ENCODE data around the gene HMGB1.

HMGB1 gene

DNA sequence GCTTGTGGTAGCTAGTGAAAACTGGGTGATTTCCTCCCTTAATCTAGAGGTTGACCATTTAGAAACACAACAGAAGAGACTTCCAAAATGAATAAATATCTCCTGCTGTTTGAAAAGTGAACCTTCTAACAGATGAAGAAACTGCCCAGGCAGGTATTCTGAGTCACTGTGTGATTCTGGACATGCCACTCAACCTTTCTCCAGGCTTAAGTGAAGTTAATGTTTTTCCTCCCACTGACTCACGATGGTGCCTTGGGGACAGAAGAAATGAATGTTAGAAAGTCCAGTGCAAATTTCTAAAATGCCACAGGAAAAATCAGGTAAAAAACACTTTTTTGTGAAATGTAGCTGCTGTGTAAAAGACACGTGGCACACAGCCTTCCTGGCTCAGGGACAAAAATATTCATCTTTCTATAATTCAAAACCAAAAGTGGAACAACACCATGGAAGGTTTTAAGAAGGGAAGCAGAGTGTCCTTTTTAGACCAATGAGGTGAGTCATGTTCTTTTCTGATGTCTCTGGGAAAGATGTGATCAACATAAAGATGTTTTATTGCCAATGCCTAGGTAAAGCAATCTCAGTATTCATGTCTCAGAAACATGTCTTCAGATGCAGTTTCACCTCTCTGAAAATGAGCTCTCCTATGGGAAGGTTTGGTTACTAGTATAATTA, 34.3 kb downstream of the HMGB1 start:
- TF ChIP-seq REST (IDR thresholded peaks at IDR 0.05; ENCODE audit: insufficient read depth in 1 of 2, low read depth in 2 of 2, low read length in 2 of 2) (no peak), POLR2AphosphoS5 (IDR thresholded peaks at IDR 0.05; ENCODE audit: low read depth, low read length) (no peak), SIN3A (IDR thresholded peaks at IDR 0.05; ENCODE audit: borderline replicate concordance, insufficient read depth, low read length) (no peak), TAF1 (IDR thresholded peaks at IDR 0.05; ENCODE audit: borderline replicate concordance, insufficient read depth, low read length) (no peak), FOXP2 (optimal IDR thresholded peaks at IDR 0.05; ENCODE audit: borderline replicate concordance, extremely low read depth, extremely low read length, insufficient read depth) (no peak)

GRCh38 chr13:30429721-30430694, 35.7 kb downstream of the HMGB1 start:
- TF ChIP-seq TAF1 (IDR thresholded peaks at IDR 0.05; ENCODE audit: borderline replicate concordance, insufficient read depth, low read length) (no peak), POLR2AphosphoS5 (IDR thresholded peaks at IDR 0.05; ENCODE audit: low read depth, low read length) (no peak), REST (IDR thresholded peaks at IDR 0.05; ENCODE audit: insufficient read depth in 1 of 2, low read depth in 2 of 2, low read length in 2 of 2) (no peak), SIN3A (IDR thresholded peaks at IDR 0.05; ENCODE audit: borderline replicate concordance, insufficient read depth, low read length) (no peak), FOXP2 (optimal IDR thresholded peaks at IDR 0.05; ENCODE audit: borderline replicate concordance, extremely low read depth, extremely low read length, insufficient read depth) (no peak)

- no peak for TF ChIP-seq FOXP2 (optimal IDR thresholded peaks at IDR 0.05; ENCODE audit: borderline replicate concordance, extremely low read depth, extremely low read length, insufficient read depth)
- no peak for TF ChIP-seq SIN3A (IDR thresholded peaks at IDR 0.05; ENCODE audit: borderline replicate concordance, insufficient read depth, low read length)
- no peak for TF ChIP-seq POLR2AphosphoS5 (IDR thresholded peaks at IDR 0.05; ENCODE audit: low read depth, low read length)
- TF ChIP-seq REST (IDR thresholded peaks at IDR 0.05; ENCODE audit: insufficient read depth in 1 of 2, low read depth in 2 of 2, low read length in 2 of 2) = no peak
- TF ChIP-seq TAF1 (IDR thresholded peaks at IDR 0.05; ENCODE audit: borderline replicate concordance, insufficient read depth, low read length) = no peak
Observed at GRCh38 chr13:30429235-30429634, 36.5 kb downstream of the HMGB1 start.

DNA sequence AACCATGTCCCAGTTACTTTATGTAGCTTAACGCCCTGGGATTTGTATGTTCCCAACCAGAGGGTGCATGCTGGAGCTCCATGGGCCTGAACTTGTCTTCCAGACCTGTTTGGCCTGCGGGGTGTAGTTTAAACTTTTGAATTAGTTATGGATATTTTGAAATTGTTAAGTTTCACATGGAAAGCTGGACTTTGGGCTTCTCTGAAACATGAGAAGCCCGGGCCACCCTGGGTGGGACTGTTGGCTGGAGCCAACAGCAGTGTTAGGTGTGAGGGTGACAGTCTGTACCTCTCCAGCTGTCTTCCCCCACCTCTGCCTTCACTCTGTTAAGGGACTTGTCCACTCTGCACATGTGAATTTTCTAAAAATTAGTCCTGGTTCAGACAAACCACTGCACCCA, 41.8 kb downstream of the HMGB1 start:
- TF ChIP-seq SIN3A (IDR thresholded peaks at IDR 0.05; ENCODE audit: borderline replicate concordance, insufficient read depth, low read length) = no peak
- TF ChIP-seq FOXP2 (optimal IDR thresholded peaks at IDR 0.05; ENCODE audit: borderline replicate concordance, extremely low read depth, extremely low read length, insufficient read depth) = no peak
- no peak for TF ChIP-seq POLR2AphosphoS5 (IDR thresholded peaks at IDR 0.05; ENCODE audit: low read depth, low read length)
- no peak for TF ChIP-seq TAF1 (IDR thresholded peaks at IDR 0.05; ENCODE audit: borderline replicate concordance, insufficient read depth, low read length)
- no peak for TF ChIP-seq REST (IDR thresholded peaks at IDR 0.05; ENCODE audit: insufficient read depth in 1 of 2, low read depth in 2 of 2, low read length in 2 of 2)

All from PFSK-1 (cell line).